AG10803 (cell line): ENCODE results near the gene IL12RB2.
"Not testable (repeated sequence)": the region's sequence is repeated elsewhere in the genome, so short reads cannot be mapped to it uniquely, and the experiment has no call there.

Experiments used
- DNase-seq: peaks from one replicate; pipeline ENCODE4 v3.0.0; 2010; ENCODE audit warnings: low read depth
- H3K4me3 ChIP-seq: 2 replicates; pipeline ENCODE4 v1.5.1; 2011; ENCODE audit warnings: mild to moderate bottlenecking, low read length, control low read depth
- TF ChIP-seq, protein P1 (sequence below): conservative IDR thresholded peaks from 2 replicates; pipeline ENCODE4 v1.5.1; 2011; ENCODE audit warnings: mild to moderate bottlenecking, low read length, control low read depth, inconsistent platforms

The IL12RB2 gene

DNA sequence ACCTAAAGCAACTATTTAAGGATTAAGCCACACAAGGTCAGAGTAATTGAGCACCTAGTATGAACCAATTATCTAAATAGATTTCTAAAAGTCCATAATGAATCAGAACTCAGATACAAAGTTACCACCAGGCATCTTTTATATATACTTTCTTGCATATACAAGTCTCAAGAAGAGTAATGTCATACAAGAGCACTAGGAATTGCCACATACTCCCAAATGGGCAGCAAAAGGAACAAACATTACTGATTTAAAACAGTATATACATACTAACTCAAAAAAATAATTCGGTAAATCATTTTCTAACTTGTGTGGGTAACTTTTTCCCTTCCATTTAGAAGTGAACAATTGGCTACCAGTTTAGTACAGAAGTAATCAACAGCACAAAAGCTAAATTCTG, 100.5 kb downstream of the IL12RB2 start:
- no peak overlapping the region for H3K4me3 ChIP-seq
- TF ChIP-seq, protein P1, sequence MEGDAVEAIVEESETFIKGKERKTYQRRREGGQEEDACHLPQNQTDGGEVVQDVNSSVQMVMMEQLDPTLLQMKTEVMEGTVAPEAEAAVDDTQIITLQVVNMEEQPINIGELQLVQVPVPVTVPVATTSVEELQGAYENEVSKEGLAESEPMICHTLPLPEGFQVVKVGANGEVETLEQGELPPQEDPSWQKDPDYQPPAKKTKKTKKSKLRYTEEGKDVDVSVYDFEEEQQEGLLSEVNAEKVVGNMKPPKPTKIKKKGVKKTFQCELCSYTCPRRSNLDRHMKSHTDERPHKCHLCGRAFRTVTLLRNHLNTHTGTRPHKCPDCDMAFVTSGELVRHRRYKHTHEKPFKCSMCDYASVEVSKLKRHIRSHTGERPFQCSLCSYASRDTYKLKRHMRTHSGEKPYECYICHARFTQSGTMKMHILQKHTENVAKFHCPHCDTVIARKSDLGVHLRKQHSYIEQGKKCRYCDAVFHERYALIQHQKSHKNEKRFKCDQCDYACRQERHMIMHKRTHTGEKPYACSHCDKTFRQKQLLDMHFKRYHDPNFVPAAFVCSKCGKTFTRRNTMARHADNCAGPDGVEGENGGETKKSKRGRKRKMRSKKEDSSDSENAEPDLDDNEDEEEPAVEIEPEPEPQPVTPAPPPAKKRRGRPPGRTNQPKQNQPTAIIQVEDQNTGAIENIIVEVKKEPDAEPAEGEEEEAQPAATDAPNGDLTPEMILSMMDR = no peak
- DNase-seq = no peak

DNA sequence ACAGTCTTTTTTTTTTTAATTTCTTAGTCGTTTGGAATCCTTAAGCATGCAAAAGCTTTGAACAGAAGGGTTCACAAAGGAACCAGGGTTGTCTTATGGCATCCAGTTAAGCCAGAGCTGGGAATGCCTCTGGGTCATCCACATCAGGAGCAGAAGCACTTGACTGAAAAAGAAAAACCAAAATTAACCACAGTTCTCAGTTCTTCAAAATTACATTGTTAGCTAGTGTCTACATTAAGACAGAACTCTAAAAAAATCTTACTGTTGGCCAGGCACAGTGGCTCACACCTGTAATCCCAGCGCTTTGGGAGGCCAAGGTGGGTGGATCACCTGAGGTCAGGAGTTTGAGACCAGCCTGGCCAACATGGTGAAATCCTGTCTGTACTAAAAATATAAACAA, 105.4 kb downstream of the IL12RB2 start:
- DNase-seq, H3K4me3 ChIP-seq: not testable (repeated sequence)

DNA sequence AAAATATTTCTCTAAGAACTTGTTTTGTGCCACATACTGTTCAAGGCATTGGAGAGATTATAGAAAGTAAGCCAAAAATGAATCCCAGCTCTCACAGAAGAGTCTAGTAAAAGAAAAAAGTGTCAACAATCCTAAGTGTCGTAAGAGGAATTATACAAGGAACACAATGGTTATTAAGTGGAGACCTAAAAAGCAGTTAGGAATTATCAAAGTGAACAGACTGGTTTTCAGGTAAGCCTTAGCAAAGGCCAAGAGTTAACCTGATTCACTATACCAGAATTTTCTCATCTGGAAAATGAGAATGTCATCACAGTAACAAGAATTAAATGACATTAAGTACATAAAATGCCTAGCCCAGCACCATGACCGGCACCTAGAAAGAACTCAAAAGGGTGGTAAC, 106.9 kb downstream of the IL12RB2 start:
- TF ChIP-seq, protein P1 = no peak
- H3K4me3 ChIP-seq = no peak overlapping the region
- DNase-seq = no peak

DNA sequence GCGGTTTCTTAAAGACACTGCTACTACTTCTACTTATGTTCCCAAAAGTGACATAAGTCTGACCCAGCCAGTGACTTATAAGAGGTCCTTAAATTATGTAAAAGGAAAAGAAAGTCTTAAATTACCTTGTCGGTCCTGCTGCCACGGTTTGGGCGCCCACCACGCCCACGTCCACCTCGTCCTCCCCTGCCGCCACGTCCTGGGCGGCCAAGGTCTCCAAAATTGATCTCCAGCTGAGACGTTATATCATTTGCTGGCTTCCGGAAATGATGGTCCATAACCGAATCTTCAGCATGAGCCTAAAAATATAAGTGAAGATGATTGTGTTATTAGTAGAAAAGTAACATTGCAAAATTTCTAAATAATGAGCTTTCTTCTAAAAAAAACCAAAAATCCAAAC, 107.4 kb downstream of the IL12RB2 start:
- TF ChIP-seq, protein P1 = no peak
- DNase-seq = no peak

DNA sequence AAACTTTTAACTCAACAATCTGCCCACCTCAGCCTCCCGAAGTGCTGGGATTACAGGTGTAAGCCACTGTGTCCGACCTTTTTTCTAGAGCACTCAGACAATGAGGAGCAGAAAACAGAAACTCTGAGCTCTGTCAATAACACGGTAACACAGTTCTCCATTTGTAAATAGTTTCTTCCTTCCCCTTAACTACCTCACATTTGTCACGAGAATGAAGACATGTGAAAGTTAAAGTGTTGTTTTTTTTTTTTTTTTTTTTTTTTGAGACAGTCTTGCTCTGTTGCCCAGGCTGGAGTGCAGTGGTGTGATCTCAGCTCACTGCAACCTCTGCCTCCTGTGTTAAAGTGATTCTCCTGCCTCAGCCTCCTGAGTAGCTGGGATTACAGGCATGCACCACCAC, 110.1 kb downstream of the IL12RB2 start:
- not testable (repeated sequence) for H3K4me3 ChIP-seq, DNase-seq

More for the DNA sequence above, 107.4 kb downstream of the IL12RB2 start:
- H3K4me3 ChIP-seq = no peak overlapping the region

DNA sequence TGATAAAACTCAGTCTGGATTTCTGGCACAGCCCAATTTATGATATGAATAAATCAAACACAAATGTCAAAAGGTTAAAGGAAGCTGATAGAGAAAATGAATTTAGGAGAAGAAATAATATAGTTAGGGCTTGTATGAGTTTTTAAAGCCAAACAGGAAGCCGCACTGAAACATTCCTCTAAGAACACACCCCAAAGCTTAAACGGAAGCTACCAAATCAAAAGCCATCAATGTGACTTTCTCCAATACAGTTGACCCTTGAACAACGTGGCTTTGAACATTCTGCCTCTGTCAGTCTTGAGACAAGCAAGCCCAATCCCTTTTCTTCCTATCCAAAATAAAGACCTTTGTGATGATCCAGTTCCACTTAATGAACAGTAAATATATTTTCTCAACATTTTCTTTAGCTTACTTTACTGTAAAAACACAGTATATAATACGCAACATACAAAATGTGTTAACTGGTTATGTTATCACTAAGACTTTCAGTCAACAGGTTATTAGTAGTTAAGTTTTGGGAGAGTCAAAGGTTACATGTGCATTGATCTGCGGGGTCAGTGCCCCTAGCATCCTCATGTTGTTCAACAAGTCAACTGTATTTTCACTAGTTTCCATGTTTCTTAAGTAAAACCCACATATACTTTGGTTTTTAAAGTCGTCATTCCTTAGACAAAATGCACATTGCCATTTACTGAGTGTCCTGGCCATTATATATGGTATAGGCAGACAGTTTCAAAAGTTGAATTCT, 111.3 kb downstream of the IL12RB2 start:
- TF ChIP-seq, protein P1 = no peak
- no peak overlapping the region for H3K4me3 ChIP-seq
- DNase-seq = no peak

DNA sequence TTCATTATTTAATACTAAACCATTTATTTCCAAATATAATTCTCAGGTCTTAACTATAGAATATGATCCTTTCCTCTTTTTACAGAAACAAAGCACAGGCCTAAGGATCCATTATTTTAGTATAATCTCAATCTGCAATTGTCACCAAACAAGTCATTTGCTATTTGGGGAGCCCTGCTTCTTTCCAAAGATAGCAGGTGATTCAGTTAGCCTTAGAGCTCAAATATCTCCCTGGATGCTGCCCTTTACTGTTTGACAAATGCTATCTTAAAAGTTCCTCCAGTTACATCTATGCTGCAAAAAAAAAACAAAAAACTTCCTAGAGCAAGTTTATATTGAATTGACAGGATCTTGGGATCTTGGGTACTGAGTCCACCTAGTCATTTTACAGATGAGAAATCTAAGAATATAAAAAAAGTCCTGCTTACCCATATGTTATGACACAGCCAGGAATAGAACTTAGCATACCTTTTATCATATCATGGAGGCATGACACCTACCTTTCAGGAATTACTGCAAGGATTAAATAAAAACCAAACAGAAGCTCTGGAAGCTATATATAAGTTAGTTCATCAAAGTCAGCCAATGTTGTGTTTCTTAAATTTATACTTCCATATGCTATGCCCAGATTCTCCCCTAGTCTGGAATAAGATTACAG, 113.3 kb downstream of the IL12RB2 start:
- DNase-seq = no peak
- no peak overlapping the region for H3K4me3 ChIP-seq

DNA sequence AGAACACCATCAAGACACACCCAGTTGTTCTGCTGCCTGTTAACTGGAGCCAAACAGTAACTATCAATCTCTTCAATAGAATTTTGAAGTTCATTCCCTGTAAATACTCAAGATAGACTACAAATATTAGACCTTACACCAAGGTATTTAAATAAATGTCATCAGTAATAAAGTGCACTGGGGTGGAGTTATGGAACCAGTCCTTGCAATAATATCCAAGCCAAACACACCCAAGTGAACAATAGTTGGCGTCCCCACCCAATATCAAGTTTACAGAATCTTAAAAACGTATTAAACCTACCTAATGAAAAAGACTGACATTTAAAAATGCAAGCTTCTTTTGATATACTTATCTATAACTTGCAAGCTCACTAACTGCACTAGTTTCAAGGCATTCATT, 119.8 kb downstream of the IL12RB2 start:
- peak overlapping the region; percentile 93 for H3K4me3 ChIP-seq
- DNase-seq = no peak
- TF ChIP-seq, protein P1 = no peak

More for the DNA sequence above, 113.3 kb downstream of the IL12RB2 start:
- TF ChIP-seq, protein P1 = no peak
